Gastroesophageal sphincter (tissue), 4 donors: ENCODE data around the gene DENND4C. TPM values are rescaled to one million over a fixed set of nuclear protein-coding genes. Genes with fewer than 3 reads are reported as not detected.
"Not testable (repeated sequence)": the region's sequence is repeated elsewhere in the genome, so short reads cannot be mapped to it uniquely, and the experiment has no call there.

Experiments used
- ATAC-seq: fragments of 150-250 bp; one replicate; pipeline ENCODE4 v1.9.1; 2016; ENCODE audit warnings: mild to moderate bottlenecking, moderate library complexity
- H3K27ac ChIP-seq, 4 donors: fragments of 200-600 bp; sonication (generic) in 3 of 4; 1 replicate in 3 of 4; 2 replicates in 1 of 4; pipeline ENCODE4 v1.5.1; 2016 to 2019
- H3K27me3 ChIP-seq: fragments of 200-600 bp; sonication (generic); one replicate; pipeline ENCODE4 v1.5.1; 2019
- H3K36me3 ChIP-seq, 2 donors: fragments of 200-600 bp; sonication (generic); one replicate each; pipeline ENCODE4 v1.5.1; 2019; ENCODE audit warnings: control low read depth in 1 of 2
- H3K4me1 ChIP-seq, 3 donors: fragments of 200-600 bp; sonication (generic); 1 replicate in 2 of 3; 2 replicates in 1 of 3; pipeline ENCODE4 v1.5.1; 2016 to 2019; ENCODE audit warnings: control low read depth in 2 of 3
- H3K4me3 ChIP-seq, 2 donors: fragments of 200-600 bp; sonication (generic); one replicate each; pipeline ENCODE4 v1.5.1; 2019; ENCODE audit warnings: mild to moderate bottlenecking in 1 of 2, moderate library complexity in 1 of 2
- H3K9me3 ChIP-seq, 3 donors: fragments of 200-600 bp; sonication (generic); one replicate each; pipeline ENCODE4 v1.5.1; 2017 to 2019; ENCODE audit warnings: control low read depth in 2 of 3
- CTCF ChIP-seq, 4 experiments: fragments of 200-600 bp in 2 of 4; fragments of 450-650 bp in 2 of 4; sonication (generic) in 1 of 4; IDR thresholded peaks; one replicate each; pipeline ENCODE4 v1.5.1; 2017 to 2019; ENCODE audit warnings: antibody characterized with exemption in 4 of 4, mild to moderate bottlenecking in 2 of 4, moderate library complexity in 2 of 4
- EP300 ChIP-seq: sonication (generic); formaldehyde crosslinking; IDR thresholded peaks from one replicate; pipeline ENCODE4 v1.6.1; 2017; ENCODE audit warnings: antibody characterized with exemption, mild to moderate bottlenecking
- POLR2A ChIP-seq, 2 donors: fragments of 450-650 bp; IDR thresholded peaks; one replicate each; pipeline ENCODE4 v1.6.1; 2017; ENCODE audit warnings: antibody characterized with exemption in 2 of 2, mild to moderate bottlenecking in 2 of 2, moderate library complexity in 1 of 2
- POLR2AphosphoS5 ChIP-seq: sonication (generic); formaldehyde crosslinking; IDR thresholded peaks from one replicate; pipeline ENCODE4 v1.6.1; 2017; ENCODE audit warnings: antibody characterized with exemption
- WGBS, 2 donors: methylation state at CpG; one replicate each; pipeline ENCODE4 v1.1.5; 2018; ENCODE audit warnings: low coverage in 1 of 2; 5-methylcytosine and 5-hydroxymethylcytosine counted together
- total RNA-seq, 4 donors: library from RNA; depleted of rRNA; stranded (reverse); fragments of >200 nt; gene quantifications; one replicate each; pipeline ENCODE4 v1.1.0, GENCODE V29; 2016

The DENND4C gene
- total RNA-seq, 4 donors from 2014 or later = 72.9 to 117 (median 81.9) TPM

GRCh38 chr9:19385786-19386501, 155.5 kb downstream of the DENND4C start:
- no peak for ATAC-seq
- Histone ChIP-seq H3K27ac (no peak overlapping the region), H3K4me3 (no peak overlapping the region), H3K9me3 (no peaks in the 10 kb centered on the region), H3K4me1 (peaks cover 0 to 2% (median 0%) of the 10 kb centered on the region in 3 donors), H3K27me3 (no peaks in the 10 kb centered on the region), H3K36me3 (no peaks in the 10 kb centered on the region)
- 81 to 90% methylated on average over 3 to 6 of the region's 6 CpGs for WGBS, 2 donors
- TF ChIP-seq POLR2A (IDR thresholded peaks at IDR 0.05) (no peak), CTCF (IDR thresholded peaks at IDR 0.05) (no peak), EP300 (no peak), POLR2AphosphoS5 (no peak)

GRCh38 chr9:19386502-19387044, 156.1 kb downstream of the DENND4C start:
- Histone ChIP-seq H3K9me3 (no peaks in the 10 kb centered on the region), H3K27ac (no peak overlapping the region), H3K4me1 (no peaks in the 10 kb centered on the region), H3K36me3 (no peaks in the 10 kb centered on the region), H3K27me3 (no peaks in the 10 kb centered on the region), H3K4me3 (no peak overlapping the region)
- no peak for TF ChIP-seq CTCF (IDR thresholded peaks at IDR 0.05)
- TF ChIP-seq EP300 = no peak
- no peak for TF ChIP-seq POLR2AphosphoS5
- WGBS, 2 donors = 38 to 50% methylated on average over 2 of the region's 2 CpGs
- no peak for ATAC-seq

- ATAC-seq = no peak
These were observed 156.8 kb downstream of the DENND4C start for GRCh38 chr9:19387317-19387716.

GRCh38 chr9:19389539-19389938, 159.0 kb downstream of the DENND4C start:
- H3K4me1 ChIP-seq, H3K4me3 ChIP-seq, H3K36me3 ChIP-seq, H3K27ac ChIP-seq, ATAC-seq, H3K9me3 ChIP-seq, H3K27me3 ChIP-seq: not testable (repeated sequence)
- WGBS, 2 donors = 85 to 95% methylated on average over 4 of the region's 4 CpGs

More at GRCh38 chr9:19387317-19387716, 156.8 kb downstream of the DENND4C start:
- Histone ChIP-seq H3K27me3 (no peaks in the 10 kb centered on the region), H3K4me3 (no peak overlapping the region), H3K4me1 (no peaks in the 10 kb centered on the region), H3K9me3 (no peaks in the 10 kb centered on the region), H3K36me3 (no peaks in the 10 kb centered on the region), H3K27ac (no peak overlapping the region)
- 40 to 61% methylated on average over 2 of the region's 2 CpGs for WGBS, 2 donors
- TF ChIP-seq POLR2A (IDR thresholded peaks at IDR 0.05) (no peak), POLR2AphosphoS5 (no peak), EP300 (no peak), CTCF (IDR thresholded peaks at IDR 0.05) (no peak)

- no peaks in the 10 kb centered on the region for H3K27me3 ChIP-seq
- peaks cover 0 to 3% (median 0%) of the 10 kb centered on the region in 3 donors for H3K9me3 ChIP-seq
- no peak for TF ChIP-seq CTCF (IDR thresholded peaks at IDR 0.05)
These were observed 167.4 kb downstream of the DENND4C start for GRCh38 chr9:19397845-19398244.

GRCh38 chr9:19403231-19403630, 172.7 kb downstream of the DENND4C start:
- H3K9me3 ChIP-seq = peaks cover 0 to 14% (median 0%) of the 10 kb centered on the region in 3 donors
- ATAC-seq, H3K4me1 ChIP-seq, H3K36me3 ChIP-seq, H3K4me3 ChIP-seq, H3K27ac ChIP-seq, H3K27me3 ChIP-seq: not testable (repeated sequence)
- WGBS, 2 donors = 79 to 88% methylated on average over 3 to 4 of the region's 4 CpGs

More at GRCh38 chr9:19397845-19398244, 167.4 kb downstream of the DENND4C start:
- ATAC-seq = no peak
- no peak overlapping the region for H3K4me3 ChIP-seq
- no CpG with 5 or more reads among the region's 1 CpG for WGBS, 2 donors
- no peaks in the 10 kb centered on the region for H3K4me1 ChIP-seq
- H3K27ac ChIP-seq = no peak overlapping the region
- H3K36me3 ChIP-seq = no peaks in the 10 kb centered on the region
